ENCODE results near the gene GRIP1.
A peak's percentile ranks its signal among the peaks of the same experiment; 100 is the strongest.

The GRIP1 gene

DNA sequence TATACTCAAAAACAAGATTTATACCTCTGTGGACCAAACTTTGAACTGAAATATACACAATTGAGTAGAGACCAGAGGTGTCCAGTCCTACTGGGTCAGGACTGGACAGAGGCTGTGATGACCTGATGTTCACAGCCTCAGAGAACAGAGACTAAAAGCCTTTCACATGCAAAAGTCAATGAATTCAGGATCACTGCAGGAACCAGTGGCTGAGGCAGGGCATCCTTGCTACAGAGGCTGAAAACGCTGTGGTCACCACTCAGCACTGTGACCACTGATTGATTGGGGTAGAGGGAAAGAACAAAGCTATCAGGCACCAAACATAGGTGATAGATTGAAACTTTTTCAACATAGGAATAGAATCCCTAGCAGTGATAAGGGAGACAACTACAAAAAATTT is 25.1 kb downstream of the GRIP1 start:
- DNase-seq, result no peak

DNA sequence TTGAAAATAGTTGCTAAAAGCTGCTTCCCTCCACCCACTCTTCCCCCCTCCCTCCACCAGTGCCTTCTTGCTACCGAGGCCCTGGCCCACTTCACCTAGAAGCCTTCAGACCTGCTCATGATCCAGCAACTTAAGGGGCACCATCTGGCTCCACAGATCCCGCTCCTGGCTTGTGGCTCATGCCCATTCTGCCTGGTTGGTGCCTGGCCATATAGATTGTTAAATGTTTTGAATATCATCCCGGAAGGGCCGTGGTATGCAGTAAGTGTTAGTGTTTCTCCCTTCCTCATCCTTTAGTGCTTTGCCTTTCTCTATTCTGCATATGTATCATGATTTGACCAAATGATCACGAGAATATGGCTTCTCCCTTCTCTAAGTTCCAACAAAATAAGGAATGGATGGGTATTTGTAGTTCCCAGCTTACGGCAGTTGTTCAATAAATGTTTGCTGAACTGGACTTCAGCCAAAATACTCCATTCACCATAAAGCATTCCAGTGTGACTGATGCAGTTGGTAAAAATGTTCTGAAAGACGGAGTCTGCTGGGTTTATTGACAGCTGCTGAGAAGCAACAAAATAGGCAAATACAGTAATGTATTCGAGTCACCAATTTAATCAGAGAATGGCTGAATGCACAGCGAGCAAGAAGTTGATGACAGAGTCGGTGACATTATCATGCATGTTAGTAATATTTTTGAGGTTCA is 30.7 kb downstream of the GRIP1 start:
- DNase-seq, result no peak

DNA sequence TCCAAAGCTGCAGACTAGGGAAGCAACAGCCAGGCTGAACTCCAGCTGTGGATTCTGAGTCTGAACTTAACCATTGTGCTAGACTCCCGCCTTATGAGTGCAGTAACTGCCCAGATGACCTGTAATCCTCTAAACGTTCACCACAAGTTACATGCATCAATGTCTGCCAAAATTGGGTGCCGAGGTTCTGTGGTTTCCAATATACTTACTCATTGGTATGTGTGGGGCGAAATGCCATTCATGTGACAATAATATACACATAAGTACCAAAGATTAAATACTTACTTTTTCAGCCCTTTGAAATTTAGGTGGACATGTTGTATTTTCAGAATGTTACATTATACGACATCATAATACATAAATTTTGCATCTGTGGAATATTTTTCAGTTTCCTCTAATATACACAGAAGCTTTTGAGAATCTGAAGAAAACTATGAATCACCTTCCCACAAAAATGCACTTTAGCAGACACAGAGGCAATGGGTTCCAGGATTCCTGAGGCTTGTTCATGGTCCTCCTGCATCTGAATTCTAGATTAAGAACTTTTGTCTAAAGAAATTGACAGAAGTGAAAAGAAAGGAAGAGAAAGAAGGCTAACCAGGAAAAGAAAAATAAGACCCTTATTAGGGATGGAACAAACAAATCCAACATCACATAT is 31.7 kb downstream of the GRIP1 start:
- DNase-seq, result no peak

DNA sequence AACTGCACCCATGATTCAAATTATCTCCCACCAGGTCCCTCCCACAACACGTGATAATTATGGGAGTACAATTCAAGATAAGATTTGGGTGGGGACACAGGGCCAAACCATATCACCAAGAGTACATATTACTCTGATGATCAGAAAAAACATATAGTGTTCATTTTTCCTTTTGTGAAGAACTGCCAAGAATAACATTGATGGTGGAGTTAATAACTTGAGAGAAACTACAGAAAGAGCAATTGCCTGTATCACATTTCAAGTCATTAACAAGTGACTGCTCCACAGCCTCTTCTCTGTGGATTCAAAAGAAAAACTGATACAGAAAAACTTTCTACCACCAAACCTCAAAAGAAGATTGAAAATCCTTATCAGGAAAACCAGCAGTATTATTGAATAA is 34.7 kb downstream of the GRIP1 start:
- DNase-seq, result no peak

DNA sequence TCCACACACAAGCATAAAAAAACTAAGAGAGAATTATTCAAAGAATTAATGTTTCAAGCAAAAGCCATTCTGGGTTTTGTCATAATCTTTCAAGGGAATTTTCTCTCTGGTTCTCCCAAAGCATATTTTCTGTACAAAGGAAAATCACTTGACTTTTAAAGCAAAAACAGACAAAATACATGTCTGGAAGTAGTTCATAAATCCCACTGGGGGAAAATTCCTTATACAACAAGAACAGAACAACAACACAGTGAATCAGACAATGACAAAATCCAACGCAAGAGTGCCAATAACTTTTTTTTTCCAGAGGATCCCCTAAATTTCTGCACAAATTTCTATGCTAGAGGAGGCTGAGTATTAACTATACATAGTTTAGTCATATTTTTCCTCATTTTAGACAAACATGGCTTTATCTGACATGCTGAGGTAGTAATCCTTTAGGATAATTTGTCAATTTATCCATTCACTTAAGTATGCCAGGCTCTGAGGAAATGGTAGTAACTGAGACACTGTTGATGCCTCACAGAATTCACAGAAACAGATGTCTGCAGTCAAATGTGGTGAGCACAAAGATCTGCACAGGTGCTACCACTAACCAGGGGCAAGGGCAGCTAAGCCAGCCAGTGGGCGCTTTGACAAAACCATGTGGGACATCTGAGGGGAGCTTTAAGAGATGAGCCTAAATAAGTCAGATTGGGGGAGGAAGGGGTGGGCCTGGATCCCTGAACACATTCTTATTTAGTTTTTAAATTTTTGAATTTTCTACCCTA is 38.0 kb downstream of the GRIP1 start:
- no peak for DNase-seq

DNA sequence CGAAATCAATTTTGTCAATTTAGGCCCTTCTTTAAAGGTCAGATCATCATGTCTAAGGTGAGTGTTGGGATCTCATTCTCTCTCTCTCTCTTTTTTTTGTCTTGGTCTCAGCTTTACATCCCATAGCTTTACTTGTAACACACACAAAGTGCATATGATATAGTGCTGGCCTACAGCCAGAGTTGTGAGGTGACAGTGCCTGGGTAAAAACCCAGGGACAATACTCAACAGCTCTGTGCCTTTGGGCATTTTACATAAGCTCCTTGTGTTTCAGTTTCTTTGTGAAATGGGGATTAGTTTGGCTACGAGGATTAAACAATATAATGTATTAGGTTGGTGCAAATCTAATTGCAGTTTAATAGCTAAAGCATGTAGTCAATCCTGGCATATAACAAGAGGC is 40.2 kb downstream of the GRIP1 start:
- DNase-seq, result no peak

DNA sequence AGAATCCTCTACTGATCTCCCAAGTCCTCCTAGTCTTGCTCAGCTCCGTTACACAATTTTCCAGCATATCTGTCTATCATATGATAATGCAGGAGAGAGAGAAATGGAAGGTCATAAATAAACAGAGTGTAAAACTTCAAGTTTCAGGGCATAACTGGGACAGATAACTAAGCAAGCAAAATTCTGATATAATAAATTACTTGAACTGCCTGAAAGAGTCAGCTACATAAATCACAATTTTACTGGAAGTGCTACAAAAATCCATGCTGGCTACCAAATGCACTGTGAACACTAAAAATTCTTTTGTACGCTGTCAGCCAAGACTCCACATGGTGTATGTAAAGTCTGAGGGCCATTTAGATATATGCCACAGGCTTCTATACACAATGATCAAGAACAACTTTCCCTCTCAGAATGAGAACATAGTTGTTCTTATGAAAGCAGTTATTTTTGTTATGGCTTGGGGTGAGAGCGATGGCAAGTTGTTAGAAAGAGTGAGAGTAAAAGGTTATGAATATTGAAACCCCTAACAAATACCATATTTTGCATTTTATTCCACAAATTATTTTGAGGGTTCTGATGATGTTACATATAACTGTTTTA is 41.1 kb downstream of the GRIP1 start:
- no peak for DNase-seq

DNA sequence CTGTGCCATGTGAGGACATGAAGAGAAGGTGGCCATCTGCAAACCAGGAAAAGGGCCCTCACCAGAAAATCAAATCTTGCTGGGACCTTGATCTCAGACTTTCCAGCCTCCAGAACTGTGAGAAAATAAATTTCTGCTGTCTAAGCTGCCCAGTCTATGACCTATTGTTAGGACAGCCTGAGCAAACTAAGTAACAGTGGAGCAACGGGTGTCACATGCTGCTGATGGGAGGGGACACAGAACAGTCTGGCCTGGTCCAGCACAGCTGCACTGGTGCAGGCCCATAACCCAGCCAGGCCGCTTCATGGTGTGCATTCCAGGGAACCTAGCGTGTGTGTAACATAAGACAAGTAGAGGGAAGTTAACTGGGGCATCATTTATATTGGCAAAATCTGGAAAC is 42.1 kb downstream of the GRIP1 start:
- DNase-seq, result peak in 49 of 58 donors; percentile 2 to 82 (median 49)

DNA sequence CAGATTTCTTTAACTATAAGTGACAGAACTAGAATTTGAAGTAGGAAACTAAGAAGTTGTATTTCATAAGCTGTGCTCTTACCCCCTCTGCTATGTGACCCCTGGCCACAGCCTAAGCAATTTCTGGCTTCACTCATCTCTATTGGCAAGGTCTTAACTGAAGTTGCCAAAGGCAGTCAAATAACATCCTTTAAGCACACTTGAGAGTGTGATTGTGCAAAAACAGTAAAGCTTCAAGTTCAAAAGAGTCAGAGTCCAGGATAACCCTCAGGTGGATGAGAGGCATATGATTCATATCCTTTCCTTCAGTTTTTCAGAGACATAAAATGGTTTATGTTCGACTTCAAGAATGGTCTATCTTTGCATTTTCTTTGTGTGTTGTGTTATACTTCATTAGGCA is 45.2 kb downstream of the GRIP1 start:
- no peak for DNase-seq

DNA sequence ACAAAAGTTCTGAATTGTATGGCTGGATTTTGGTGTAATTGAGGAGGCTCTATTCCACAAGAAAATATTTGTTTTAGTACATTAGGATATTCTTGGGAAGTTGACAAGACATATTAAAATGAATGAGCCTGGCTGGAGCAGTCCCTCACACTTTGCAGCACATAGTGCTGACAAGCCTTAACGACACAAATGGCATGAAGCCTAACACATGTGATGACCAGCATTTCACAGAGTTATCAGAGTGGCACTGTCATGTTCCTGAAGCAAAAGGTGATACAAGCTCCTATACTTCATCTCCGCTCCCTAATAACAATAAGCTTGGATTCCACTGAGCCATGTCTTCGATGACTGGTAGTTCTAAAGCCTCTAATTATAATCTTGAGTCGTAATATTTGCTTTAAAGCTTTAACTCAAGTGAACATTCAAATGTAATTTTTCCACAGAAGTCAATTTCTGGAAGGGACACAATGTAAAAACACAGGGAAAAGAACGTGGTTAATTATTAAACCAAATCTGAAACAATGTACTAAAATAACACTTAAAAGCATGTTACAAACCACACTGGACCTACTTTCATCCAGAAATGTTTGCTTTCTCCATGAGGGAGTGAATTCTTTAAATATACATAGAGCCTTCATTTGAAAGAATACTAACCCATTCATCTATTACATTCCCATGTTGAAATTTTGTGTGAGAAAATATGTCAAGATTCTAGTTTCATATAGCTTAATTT is 49.6 kb downstream of the GRIP1 start:
- no peak for DNase-seq

DNA sequence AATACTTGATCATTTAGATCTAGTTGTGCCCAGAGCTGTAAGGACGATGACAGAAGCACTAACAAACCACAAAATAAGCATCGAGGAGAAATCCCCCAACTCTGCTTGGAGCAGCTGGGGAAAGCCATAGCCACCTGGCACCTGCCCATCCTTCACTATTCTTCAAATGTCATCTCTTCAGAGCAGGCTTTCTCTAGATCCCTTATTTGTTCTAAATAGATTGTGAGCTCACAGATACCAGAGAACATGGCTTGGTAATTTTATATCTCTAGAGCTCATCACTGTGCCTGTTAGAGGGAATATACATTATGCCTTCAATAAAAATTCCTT is 50.9 kb downstream of the GRIP1 start:
- DNase-seq, result no peak

DNA sequence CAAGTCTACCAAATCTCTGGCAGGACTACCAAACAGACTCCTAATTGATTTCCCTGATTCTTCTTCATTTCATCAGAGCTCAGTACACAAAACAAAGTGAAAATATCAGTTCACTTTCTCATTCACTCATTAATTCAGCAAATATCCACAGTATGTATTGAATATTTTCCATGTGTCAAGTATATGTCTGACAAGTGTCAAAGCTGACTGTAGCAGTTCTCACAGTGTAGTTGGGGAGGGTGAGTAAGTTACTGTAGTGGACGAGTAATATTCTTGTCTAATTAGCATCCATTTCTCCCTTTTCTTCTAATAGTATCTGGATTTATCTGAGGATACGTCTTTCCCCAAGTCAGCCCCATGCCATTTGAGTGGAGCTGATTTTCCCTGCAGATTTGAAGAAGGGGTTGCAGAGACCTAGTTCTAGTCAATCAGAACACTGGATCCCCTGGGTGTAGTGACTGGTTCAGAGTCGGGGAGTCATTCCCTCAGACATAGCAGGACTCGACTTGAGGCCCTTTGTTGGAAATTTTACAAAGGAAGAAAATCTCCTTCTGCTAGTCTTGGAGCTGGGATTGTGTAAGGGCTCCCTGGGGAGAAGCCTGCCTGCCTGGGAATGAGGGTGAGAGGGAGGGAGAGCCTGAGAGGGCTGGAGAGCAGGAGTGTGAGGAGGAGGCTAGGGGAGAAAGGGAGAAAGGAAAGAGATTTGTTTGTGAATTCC is 51.4 kb downstream of the GRIP1 start:
- DNase-seq, result no peak

DNA sequence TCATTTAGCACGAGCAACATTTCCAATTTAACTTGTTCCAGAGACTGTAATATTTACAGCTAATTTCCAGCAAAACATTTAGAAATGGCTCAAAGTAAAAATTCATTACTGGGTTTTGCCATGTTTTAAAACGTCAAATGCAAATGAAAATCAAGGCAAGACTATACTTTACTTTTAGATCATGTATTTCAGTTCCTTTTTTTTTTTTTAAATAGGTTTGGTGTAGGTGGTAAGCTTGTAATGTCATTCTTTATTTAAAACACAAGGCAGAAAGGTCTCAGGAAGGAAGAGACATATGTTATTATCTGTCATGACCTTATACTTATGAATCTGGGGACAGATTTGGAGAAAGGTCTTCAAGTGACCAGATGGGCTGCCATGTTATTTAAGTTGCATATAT is 54.1 kb downstream of the GRIP1 start:
- DNase-seq, result no peak

DNA sequence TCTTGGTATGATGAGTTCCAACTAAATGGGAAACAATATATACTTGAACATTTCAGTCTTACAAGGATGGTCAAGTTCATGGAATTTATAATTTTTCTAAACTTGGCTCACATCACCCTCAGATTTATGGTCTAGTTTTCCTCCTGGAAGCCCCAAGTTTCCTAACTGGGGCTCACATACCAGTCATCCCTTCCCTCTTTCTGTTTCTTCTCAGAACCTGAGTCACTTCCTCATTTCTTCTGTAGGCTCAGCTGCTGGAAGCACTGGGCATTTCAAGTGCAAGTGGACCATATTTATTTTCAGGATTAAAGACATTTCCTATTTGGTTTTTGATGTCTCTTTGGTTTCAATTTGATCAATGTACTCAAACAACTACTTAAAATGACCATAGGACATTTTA is 55.4 kb downstream of the GRIP1 start:
- DNase-seq, result no peak

DNA sequence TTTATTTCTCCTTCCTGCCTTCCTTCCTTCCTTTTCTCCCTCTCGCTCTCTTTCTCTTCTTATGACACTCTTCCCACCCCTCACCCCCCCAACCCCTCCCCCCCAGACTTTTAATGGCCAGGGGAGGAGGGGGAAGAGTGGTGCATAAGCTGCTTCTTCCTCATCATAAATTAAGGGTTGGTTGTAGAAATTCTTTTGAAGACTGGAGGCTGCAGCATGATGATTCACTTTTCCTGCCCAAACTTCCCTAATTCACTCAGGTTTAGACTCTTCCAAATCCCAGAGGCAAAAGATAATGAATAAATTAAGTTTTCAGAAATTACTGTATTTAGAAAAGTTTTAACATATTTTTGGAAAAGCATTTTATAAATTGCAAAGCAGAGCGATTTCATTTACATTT is 58.2 kb downstream of the GRIP1 start:
- DNase-seq, result no peak

DNA sequence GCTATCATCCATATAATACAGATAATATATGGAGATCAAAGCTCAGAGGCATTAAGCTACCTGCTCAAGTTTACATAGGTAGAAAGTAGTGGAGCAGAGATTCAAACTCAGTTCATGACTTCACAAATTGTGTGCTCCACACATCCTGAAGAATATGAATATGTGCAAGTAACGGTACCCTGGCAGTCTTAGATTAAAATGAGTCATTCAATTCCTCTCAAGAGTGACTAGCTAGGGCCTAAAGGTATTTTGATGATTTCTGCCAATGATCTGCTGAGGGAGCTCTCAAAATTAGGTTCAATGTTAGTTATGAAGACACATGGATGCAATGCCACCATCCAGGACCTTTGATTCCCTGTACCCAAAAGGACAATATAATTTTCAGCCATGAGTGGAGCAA is 58.9 kb downstream of the GRIP1 start:
- no peak for DNase-seq

DNA sequence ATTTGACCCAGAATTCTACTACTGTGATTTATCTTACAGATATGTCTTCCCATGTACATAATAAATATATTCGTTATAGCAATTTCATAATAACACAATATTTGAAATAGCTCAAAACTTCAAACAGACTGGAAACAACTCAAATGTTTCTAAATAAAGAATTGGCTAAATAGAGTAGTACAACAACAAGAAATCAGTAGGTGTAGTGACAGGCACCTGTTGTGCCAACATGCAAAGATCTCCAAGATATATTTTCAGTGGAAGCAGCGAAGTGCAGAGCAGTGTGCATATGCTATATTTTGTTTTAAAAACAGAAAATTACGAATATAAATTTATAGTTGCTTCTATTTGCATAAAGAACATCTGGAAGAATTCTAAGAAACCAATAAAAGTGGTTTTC is 60.9 kb downstream of the GRIP1 start:
- no peak for DNase-seq

DNA sequence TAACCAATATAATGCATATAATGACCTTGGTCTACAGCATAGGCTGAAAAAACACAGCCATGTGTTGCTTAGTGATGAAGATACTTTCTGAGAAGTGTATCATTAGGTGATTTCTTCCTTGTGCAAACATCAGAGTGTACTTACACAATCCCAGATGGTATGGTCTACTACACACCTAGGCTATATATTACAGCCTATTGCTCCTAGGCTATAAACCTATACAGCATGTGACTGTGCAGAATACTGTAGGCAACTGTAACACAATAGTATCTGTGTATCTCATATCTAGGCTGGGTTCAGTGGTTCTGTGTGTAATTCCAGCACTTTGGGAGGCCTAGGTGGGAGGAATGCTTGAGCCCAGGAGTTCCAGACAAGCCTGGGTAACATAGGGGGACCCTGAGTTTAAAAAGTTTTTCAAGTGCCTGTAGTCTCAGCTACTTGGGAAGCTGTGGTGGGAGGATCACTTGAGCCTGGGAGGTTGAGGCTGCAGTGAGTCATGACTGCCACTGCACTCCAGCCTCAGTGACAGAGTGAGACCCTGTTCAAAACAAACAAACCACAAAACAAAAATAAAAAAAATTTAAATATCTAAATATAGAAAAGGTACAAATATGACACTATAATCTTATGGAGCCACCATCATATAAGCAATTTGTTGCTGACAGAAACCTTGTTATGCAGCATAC is 66.6 kb downstream of the GRIP1 start:
- no peak for DNase-seq

DNA sequence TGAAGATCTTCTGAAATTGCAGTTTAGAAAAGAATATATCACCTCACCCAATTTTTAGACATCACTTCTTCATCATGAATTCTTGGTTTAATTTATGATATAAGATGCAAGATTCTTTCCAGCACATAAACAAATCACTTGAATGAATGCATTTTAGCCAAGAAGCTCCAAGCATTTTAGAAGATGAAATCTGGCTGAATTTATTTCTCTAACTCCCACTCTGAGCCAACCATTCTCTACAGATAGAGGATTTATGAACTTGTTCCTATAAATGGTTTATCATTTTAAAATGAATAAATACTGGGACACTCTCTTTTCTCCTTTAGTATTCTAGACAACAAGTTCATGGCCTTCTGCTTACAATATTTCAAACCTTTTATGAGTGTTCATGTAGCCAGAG is 71.7 kb downstream of the GRIP1 start:
- DNase-seq, result no peak

DNA sequence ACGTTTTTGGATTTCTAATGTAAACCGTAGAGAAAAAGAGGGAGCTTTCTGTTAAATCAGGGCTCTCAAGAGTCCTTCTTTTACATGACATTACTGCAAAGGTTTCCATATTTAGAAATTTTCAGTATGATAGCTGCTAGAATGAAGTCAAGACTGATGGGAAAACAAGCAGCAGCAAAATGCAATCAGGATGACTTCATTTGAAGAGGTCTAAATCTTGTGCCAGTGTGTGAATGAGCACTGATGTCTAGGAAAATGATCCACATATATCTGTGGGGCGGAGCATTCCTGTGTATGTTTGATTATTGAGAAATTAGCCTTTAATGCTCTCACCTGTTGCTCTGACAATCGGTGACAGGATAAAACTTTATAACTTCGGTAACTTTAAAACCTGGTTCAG is 73.6 kb downstream of the GRIP1 start:
- no peak for DNase-seq

Data from anterior cingulate cortex (tissue), 58 donors.